DND-41 (cell line): ENCODE measurements around the gene PAPOLB.

Experiments
- CTCF ChIP-seq: IDR thresholded peaks from 2 replicates; pipeline ENCODE4 v1.5.1; 2012; ENCODE audit warnings: borderline replicate concordance, low read length, moderate library complexity, mild to moderate bottlenecking; ENCODE audit not compliant: poor library complexity, severe bottlenecking; ENCODE audit errors: extremely low read depth
- EZH2 ChIP-seq: IDR thresholded peaks from 3 replicates; pipeline ENCODE4 v1.6.1; 2012; ENCODE audit warnings: borderline replicate concordance, low read depth, mild to moderate bottlenecking, moderate library complexity, low read length, inconsistent platforms; ENCODE audit not compliant: severe bottlenecking

DNA sequence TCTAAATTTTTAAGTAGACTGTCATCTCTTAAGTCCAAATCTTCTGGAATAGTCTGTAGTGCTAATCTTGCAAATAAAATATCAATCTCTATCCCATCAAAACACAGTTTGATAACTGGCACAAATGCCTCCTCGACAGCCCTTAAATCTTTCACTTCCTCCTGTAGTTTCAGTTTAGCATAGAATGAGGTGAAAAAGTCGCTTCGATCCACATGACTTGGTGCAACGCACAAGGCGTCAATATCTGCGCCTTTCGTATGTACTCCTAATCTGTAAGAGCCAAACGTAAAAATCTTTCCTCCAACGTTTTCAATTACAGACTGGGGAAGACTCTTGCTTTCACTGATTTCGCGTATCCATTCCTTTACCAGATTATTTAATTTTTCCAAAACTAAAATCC lies 603 bp downstream of the PAPOLB start:
- TF ChIP-seq EZH2 (no peak), CTCF (no peak)
